ENCODE results near the gene BIRC5. TPM values are rescaled to one million over a fixed set of nuclear protein-coding genes. Genes with fewer than 3 reads are reported as not detected.

The BIRC5 gene
- polyA plus RNA-seq, 1 donor (not counting 4 experiments of a cell fraction or from before 2014, with no cell fraction given) = 11.5 TPM

GRCh38 chr17:78238823-78239488, 24.9 kb downstream of the BIRC5 start:
- H3K27me3 ChIP-seq (ENCODE audit: control insufficient read depth, extremely low read depth, insufficient read depth, low read length) = peaks cover 1% of the 10 kb centered on the region
- dilution Hi-C loops (cut with MboI; ENCODE audit: extremely low pct_ligation_motif_present, low sequenced_read_pairs) = no loop called here
- no peak overlapping the region for H2AFZ ChIP-seq (ENCODE audit: control insufficient read depth, low read length)
- no peak overlapping the region for H3K9ac ChIP-seq (ENCODE audit: control insufficient read depth, extremely low read depth, insufficient read depth, low read length)
- no peaks in the 10 kb centered on the region for H3K79me2 ChIP-seq (ENCODE audit: control insufficient read depth, insufficient read depth, low read length)
- no peaks in the 10 kb centered on the region for H3K4me1 ChIP-seq (ENCODE audit: control insufficient read depth, extremely low read depth, insufficient read depth, low read length)
- no peak for DNase-seq (ENCODE audit: low read depth, low spot score)
- H3K4me3 ChIP-seq (ENCODE audit: control insufficient read depth in 2 of 3, extremely low read depth in 1 of 3, insufficient read depth in 2 of 3, low read depth in 1 of 3, low read length in 3 of 3) = no peak overlapping the region
- no peak overlapping the region for H3K27ac ChIP-seq (ENCODE audit: control insufficient read depth, insufficient read depth, low read length)
- H3K9me1 ChIP-seq (ENCODE audit: control insufficient read depth, extremely low read depth, insufficient read depth, low read length) = no peaks in the 10 kb centered on the region
- TF ChIP-seq EZH2 (IDR thresholded peaks at IDR 0.05; ENCODE audit: low read length) = no peak
- TF ChIP-seq CTCF (optimal IDR thresholded peaks at IDR 0.05 in 1 of 3, IDR thresholded peaks at IDR 0.05 in 1 of 3, conservative IDR thresholded peaks at IDR 0.05 in 1 of 3; ENCODE audit: extremely low read depth in 1 of 3, insufficient read depth in 2 of 3, low read length in 3 of 3) = no peak
- H4K20me1 ChIP-seq (ENCODE audit: control insufficient read depth, extremely low read depth, insufficient read depth, low read length) = no peaks in the 10 kb centered on the region
- no peaks in the 10 kb centered on the region for H3K9me3 ChIP-seq (ENCODE audit: control insufficient read depth, low read depth, low read length)
- no peak for FAIRE-seq
- H3K36me3 ChIP-seq (ENCODE audit: control insufficient read depth in 2 of 2, extremely low read depth in 1 of 2, insufficient read depth in 2 of 2, low read length in 2 of 2) = no peaks in the 10 kb centered on the region
- no peak overlapping the region for H3K4me2 ChIP-seq (ENCODE audit: control insufficient read depth, extremely low read depth, insufficient read depth, low read depth, low read length)

GRCh38 chr17:78239489-78239931, 25.5 kb downstream of the BIRC5 start:
- H4K20me1 ChIP-seq (ENCODE audit: control insufficient read depth, extremely low read depth, insufficient read depth, low read length) = no peaks in the 10 kb centered on the region
- DNase-seq (ENCODE audit: low read depth, low spot score) = no peak
- H3K36me3 ChIP-seq (ENCODE audit: control insufficient read depth in 2 of 2, extremely low read depth in 1 of 2, insufficient read depth in 2 of 2, low read length in 2 of 2) = no peaks in the 10 kb centered on the region
- no peak overlapping the region for H2AFZ ChIP-seq (ENCODE audit: control insufficient read depth, low read length)
- H3K79me2 ChIP-seq (ENCODE audit: control insufficient read depth, insufficient read depth, low read length) = no peaks in the 10 kb centered on the region
- H3K4me3 ChIP-seq (ENCODE audit: control insufficient read depth in 2 of 3, extremely low read depth in 1 of 3, insufficient read depth in 2 of 3, low read depth in 1 of 3, low read length in 3 of 3) = no peak overlapping the region
- no peak for TF ChIP-seq EZH2 (IDR thresholded peaks at IDR 0.05; ENCODE audit: low read length)
- no peak for TF ChIP-seq CTCF (optimal IDR thresholded peaks at IDR 0.05 in 1 of 3, IDR thresholded peaks at IDR 0.05 in 1 of 3, conservative IDR thresholded peaks at IDR 0.05 in 1 of 3; ENCODE audit: extremely low read depth in 1 of 3, insufficient read depth in 2 of 3, low read length in 3 of 3)
- no peak overlapping the region for H3K4me2 ChIP-seq (ENCODE audit: control insufficient read depth, extremely low read depth, insufficient read depth, low read depth, low read length)
- H3K9me1 ChIP-seq (ENCODE audit: control insufficient read depth, extremely low read depth, insufficient read depth, low read length) = no peaks in the 10 kb centered on the region
- no peaks in the 10 kb centered on the region for H3K9me3 ChIP-seq (ENCODE audit: control insufficient read depth, low read depth, low read length)
- H3K9ac ChIP-seq (ENCODE audit: control insufficient read depth, extremely low read depth, insufficient read depth, low read length) = no peak overlapping the region
- no peak overlapping the region for H3K27ac ChIP-seq (ENCODE audit: control insufficient read depth, insufficient read depth, low read length)
- dilution Hi-C loops (cut with MboI; ENCODE audit: extremely low pct_ligation_motif_present, low sequenced_read_pairs) = no loop called here
- no peaks in the 10 kb centered on the region for H3K27me3 ChIP-seq (ENCODE audit: control insufficient read depth, extremely low read depth, insufficient read depth, low read length)
- no peak for FAIRE-seq
- no peaks in the 10 kb centered on the region for H3K4me1 ChIP-seq (ENCODE audit: control insufficient read depth, extremely low read depth, insufficient read depth, low read length)

Measured in keratinocyte (primary cell).